HepG2 (cell line): ENCODE measurements around the gene LITAFD. TPM values are rescaled to one million over a fixed set of nuclear protein-coding genes. Genes with fewer than 3 reads are reported as not detected.

Experiments
- ARNT2 ChIP-seq: sonication (generic); formaldehyde crosslinking; IDR thresholded peaks from 2 replicates; pipeline ENCODE4 v1.8.0; 2022; ENCODE audit warnings: mild to moderate bottlenecking, low read depth, missing genetic modification reagents, moderate library complexity
- FOXK2 ChIP-seq: fragments of 450-650 bp; IDR thresholded peaks from 2 replicates; pipeline ENCODE4 v1.6.1; 2016
- JDP2 ChIP-seq: sonication (generic); formaldehyde crosslinking; IDR thresholded peaks from 2 replicates; pipeline ENCODE4 v1.8.1; 2022; ENCODE audit warnings: missing genetic modification reagents, borderline replicate concordance
- JUND ChIP-seq: sonication (generic); formaldehyde crosslinking; IDR thresholded peaks from 2 replicates; pipeline ENCODE4 v1.8.0; 2022; ENCODE audit warnings: mild to moderate bottlenecking, missing genetic modification reagents
- KDM5A ChIP-seq: fragments of 200-600 bp; sonication (generic); IDR thresholded peaks from 2 replicates; pipeline ENCODE4 v1.7.0; 2018; ENCODE audit warnings: antibody characterized with exemption, mild to moderate bottlenecking, low read length, borderline replicate concordance
- KDM5B ChIP-seq: sonication (generic); formaldehyde crosslinking; IDR thresholded peaks from 2 replicates; pipeline ENCODE4 v1.4.0; 2020; ENCODE audit warnings: missing genetic modification reagents, mild to moderate bottlenecking, borderline replicate concordance
- PHF21A ChIP-seq: sonication (generic); formaldehyde crosslinking; IDR thresholded peaks from 2 replicates; pipeline ENCODE4 v1.5.0; 2020; ENCODE audit warnings: mild to moderate bottlenecking, missing genetic modification reagents
- PRPF4 ChIP-seq: fragments of 200-400 bp; formaldehyde crosslinking; IDR thresholded peaks from 2 replicates; pipeline ENCODE4 v1.6.1; 2016; ENCODE audit warnings: low read length, low read depth; ENCODE audit not compliant: poor library complexity, severe bottlenecking
- RARA ChIP-seq: IDR thresholded peaks from 2 replicates; pipeline ENCODE4 v1.6.1; 2016; ENCODE audit warnings: missing genetic modification reagents, missing compliant biosample characterization
- RFX5 ChIP-seq: IDR thresholded peaks from 2 replicates; pipeline ENCODE4 v1.6.1; 2011; ENCODE audit warnings: low read depth, low read length, improper control_type of control experiment
- RNF2 ChIP-seq: fragments of 450-650 bp; conservative IDR thresholded peaks from 2 replicates; pipeline ENCODE4 v1.6.1; 2016; ENCODE audit warnings: low read depth
- SKI ChIP-seq: fragments of 450-650 bp; IDR thresholded peaks from one replicate; pipeline ENCODE4 v1.6.1; 2018; ENCODE audit warnings: mild to moderate bottlenecking; ENCODE audit not compliant: partially characterized antibody
- SOX5 ChIP-seq: IDR thresholded peaks from 2 replicates; pipeline ENCODE4 v1.6.1; 2016; ENCODE audit warnings: borderline replicate concordance
- SP2 ChIP-seq: sonication (generic); formaldehyde crosslinking; IDR thresholded peaks from 2 replicates; pipeline ENCODE4 v1.5.1; 2020; ENCODE audit warnings: mild to moderate bottlenecking, missing genetic modification reagents
- THAP8 ChIP-seq: sonication (generic); formaldehyde crosslinking; IDR thresholded peaks from 2 replicates; pipeline ENCODE4 v1.5.1; 2020; ENCODE audit warnings: missing genetic modification reagents, mild to moderate bottlenecking, borderline replicate concordance
- ZBTB1 ChIP-seq: sonication (generic); formaldehyde crosslinking; IDR thresholded peaks from 2 replicates; pipeline ENCODE4 v1.4.0; 2020; ENCODE audit warnings: missing genetic modification reagents, borderline replicate concordance
- ZFP36 ChIP-seq: fragments of 150-350 bp; IDR thresholded peaks from 2 replicates; pipeline ENCODE4 v1.6.1; 2018; ENCODE audit warnings: borderline replicate concordance, low read length, low read depth; ENCODE audit not compliant: partially characterized antibody
- ZNF121 ChIP-seq: sonication (generic); formaldehyde crosslinking; IDR thresholded peaks from 2 replicates; pipeline ENCODE4 v1.5.0; 2020; ENCODE audit warnings: mild to moderate bottlenecking, missing genetic modification reagents
- ZNF17 ChIP-seq: sonication (generic); formaldehyde crosslinking; IDR thresholded peaks from 2 replicates; pipeline ENCODE4 v1.5.0; 2020; ENCODE audit warnings: mild to moderate bottlenecking, missing genetic modification reagents
- ZNF235 ChIP-seq: sonication (generic); formaldehyde crosslinking; IDR thresholded peaks from 2 replicates; pipeline ENCODE4 v1.8.1; 2023; ENCODE audit warnings: mild to moderate bottlenecking, missing genetic modification reagents, borderline replicate concordance
- ZNF772 ChIP-seq: sonication (generic); formaldehyde crosslinking; IDR thresholded peaks from 2 replicates; pipeline ENCODE4 v1.5.0; 2020; ENCODE audit warnings: mild to moderate bottlenecking, missing genetic modification reagents
- polyA plus RNA-seq, 8 experiments: library from polyadenylated mRNA; depleted of rRNA in 3 of 8; stranded (reverse) in 7 of 8; unstranded in 1 of 8; fragments of >200 nt; fragmentation: Illumina TruSeq in 4 of 8; extraction: Trizol in 4 of 8; gene quantifications; 2 replicates each; pipeline versions ENCODE4 v1.2.1 to v1.2.3, GENCODE V29; 2011 to 2016; ENCODE audit warnings: low read depth in 4 of 8, missing spikeins in 1 of 8, mixed read lengths in 1 of 8; ENCODE audit not compliant: insufficient read depth in 1 of 8
- total RNA-seq, 5 experiments: library from RNA; depleted of rRNA; stranded (reverse); fragments of >200 nt; fragmentation: Illumina TruSeq; extraction: Trizol; gene quantifications; 2 replicates each; pipeline ENCODE4 v1.2.3, GENCODE V29; 2016; ENCODE audit warnings: low read depth in 1 of 5
- TF ChIP-seq, protein P1 (sequence below): IDR thresholded peaks from 2 replicates; pipeline ENCODE4 v1.6.1; 2016; ENCODE audit warnings: mild to moderate bottlenecking
- TF ChIP-seq, protein P2 (sequence below): sonication (generic); formaldehyde crosslinking; IDR thresholded peaks from 2 replicates; pipeline ENCODE4 v1.5.1; 2020; ENCODE audit warnings: mild to moderate bottlenecking, missing genetic modification reagents, moderate library complexity
- TF ChIP-seq, protein P3 (sequence below): sonication (generic); formaldehyde crosslinking; IDR thresholded peaks from 2 replicates; pipeline ENCODE4 v1.5.0; 2020; ENCODE audit warnings: mild to moderate bottlenecking, missing genetic modification reagents, borderline replicate concordance

The LITAFD gene
- total and polyA plus RNA-seq, 2 of the 13 experiments (the other 11 are each of a cell fraction or from before 2014, with no cell fraction given): not detected

GRCh38 chr16:8885674-8886592 lies 3.8 kb downstream of the LITAFD start (continued):
- 0 out of 2 replicates have a peak, but pooled peaks have one; percentile 14 for TF ChIP-seq ARNT2 (CRISPR knock-in tag)
- TF ChIP-seq, protein P1, sequence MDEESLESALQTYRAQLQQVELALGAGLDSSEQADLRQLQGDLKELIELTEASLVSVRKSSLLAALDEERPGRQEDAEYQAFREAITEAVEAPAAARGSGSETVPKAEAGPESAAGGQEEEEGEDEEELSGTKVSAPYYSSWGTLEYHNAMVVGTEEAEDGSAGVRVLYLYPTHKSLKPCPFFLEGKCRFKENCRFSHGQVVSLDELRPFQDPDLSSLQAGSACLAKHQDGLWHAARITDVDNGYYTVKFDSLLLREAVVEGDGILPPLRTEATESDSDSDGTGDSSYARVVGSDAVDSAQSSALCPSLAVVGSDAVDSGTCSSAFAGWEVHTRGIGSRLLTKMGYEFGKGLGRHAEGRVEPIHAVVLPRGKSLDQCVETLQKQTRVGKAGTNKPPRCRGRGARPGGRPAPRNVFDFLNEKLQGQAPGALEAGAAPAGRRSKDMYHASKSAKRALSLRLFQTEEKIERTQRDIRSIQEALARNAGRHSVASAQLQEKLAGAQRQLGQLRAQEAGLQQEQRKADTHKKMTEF (CRISPR knock-in tag): peak; percentile 30; the same call in 1 of the 2 replicates
- 0 out of 2 replicates have a peak, but pooled peaks have one; percentile 21 for TF ChIP-seq ZNF121 (CRISPR knock-in tag)
- no peak for TF ChIP-seq KDM5A
- 0 out of 2 replicates have a peak, but pooled peaks have one; percentile 63 for TF ChIP-seq ZNF235 (CRISPR knock-in tag)
- no peak for TF ChIP-seq ZNF772 (CRISPR knock-in tag)
- TF ChIP-seq ZFP36: no peak
- TF ChIP-seq PHF21A (CRISPR knock-in tag): no peak
- TF ChIP-seq JDP2 (CRISPR knock-in tag): no peak
- no peak for TF ChIP-seq RNF2
- no peak for TF ChIP-seq ZNF17 (CRISPR knock-in tag)
- no peak for TF ChIP-seq KDM5B (CRISPR knock-in tag)
- peak; percentile 19; the same call in 1 of the 2 replicates for TF ChIP-seq RARA
- TF ChIP-seq SKI: no peak
- TF ChIP-seq RFX5: no peak; the same call in 1 of the 2 replicates
- no peak for TF ChIP-seq THAP8 (CRISPR knock-in tag)
- TF ChIP-seq PRPF4: no peak
- TF ChIP-seq SP2 (CRISPR knock-in tag): no peak
- no peak; the same call in 1 of the 2 replicates for TF ChIP-seq JUND (CRISPR knock-in tag)
- TF ChIP-seq ZBTB1: no peak
- no peak for TF ChIP-seq FOXK2
- TF ChIP-seq, protein P2, sequence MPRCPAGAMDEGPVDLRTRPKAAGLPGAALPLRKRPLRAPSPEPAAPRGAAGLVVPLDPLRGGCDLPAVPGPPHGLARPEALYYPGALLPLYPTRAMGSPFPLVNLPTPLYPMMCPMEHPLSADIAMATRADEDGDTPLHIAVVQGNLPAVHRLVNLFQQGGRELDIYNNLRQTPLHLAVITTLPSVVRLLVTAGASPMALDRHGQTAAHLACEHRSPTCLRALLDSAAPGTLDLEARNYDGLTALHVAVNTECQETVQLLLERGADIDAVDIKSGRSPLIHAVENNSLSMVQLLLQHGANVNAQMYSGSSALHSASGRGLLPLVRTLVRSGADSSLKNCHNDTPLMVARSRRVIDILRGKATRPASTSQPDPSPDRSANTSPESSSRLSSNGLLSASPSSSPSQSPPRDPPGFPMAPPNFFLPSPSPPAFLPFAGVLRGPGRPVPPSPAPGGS (CRISPR knock-in tag): peak; percentile 66; the same call in 1 of the 2 replicates
- TF ChIP-seq, protein P3, sequence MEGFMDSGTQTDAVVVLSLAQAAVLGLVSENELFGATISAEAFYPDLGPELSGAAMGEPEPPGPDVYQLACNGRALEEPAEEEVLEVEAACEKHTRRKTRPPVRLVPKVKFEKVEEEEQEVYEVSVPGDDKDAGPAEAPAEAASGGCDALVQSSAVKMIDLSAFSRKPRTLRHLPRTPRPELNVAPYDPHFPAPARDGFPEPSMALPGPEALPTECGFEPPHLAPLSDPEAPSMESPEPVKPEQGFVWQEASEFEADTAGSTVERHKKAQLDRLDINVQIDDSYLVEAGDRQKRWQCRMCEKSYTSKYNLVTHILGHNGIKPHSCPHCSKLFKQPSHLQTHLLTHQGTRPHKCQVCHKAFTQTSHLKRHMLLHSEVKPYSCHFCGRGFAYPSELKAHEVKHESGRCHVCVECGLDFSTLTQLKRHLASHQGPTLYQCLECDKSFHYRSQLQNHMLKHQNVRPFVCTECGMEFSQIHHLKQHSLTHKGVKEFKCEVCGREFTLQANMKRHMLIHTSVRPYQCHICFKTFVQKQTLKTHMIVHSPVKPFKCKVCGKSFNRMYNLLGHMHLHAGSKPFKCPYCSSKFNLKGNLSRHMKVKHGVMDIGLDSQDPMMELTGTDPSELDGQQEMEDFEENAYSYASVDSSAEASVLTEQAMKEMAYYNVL: no peak
- TF ChIP-seq SOX5 (CRISPR knock-in tag): no peak
